H1 (cell line): ENCODE measurements around the gene CCNC. TPM values are rescaled to one million over a fixed set of nuclear protein-coding genes. Genes with fewer than 3 reads are reported as not detected.

ENCODE experiments used
- CTCF ChIA-PET: fragments of 300-600 bp; sonication (Branson Sonifier 250); formaldehyde crosslinking; loops from one replicate; lab custom pipeline; 2021; ENCODE audit not compliant: partially characterized antibody; lab: Charles Lee
- POLR2A ChIA-PET: fragments of 300-600 bp; sonication (Branson Sonifier 250); formaldehyde crosslinking; loops from one replicate; lab custom pipeline; 2021; ENCODE audit warnings: inconsistent platforms; ENCODE audit not compliant: partially characterized antibody; lab: Charles Lee
- DNase-seq, 2 experiments: peaks; one replicate each; pipeline versions ENCODE4 v3.0.0 to v3.0.0-alpha.2; 2010 to 2022; ENCODE audit warnings: low spot score in 2 of 2, low read depth in 1 of 2, mixed read lengths in 1 of 2
- FAIRE-seq: peaks from 2 replicates; lab custom pipeline; 2011; peaks lifted over from hg19 to GRCh38; lab: Jason Lieb, UNC
- H2AFZ ChIP-seq: 2 replicates; pipeline ENCODE4 v1.8.1; 2012; ENCODE audit warnings: low read length, inconsistent platforms
- H2AK5ac ChIP-seq: 2 replicates; pipeline ENCODE4 v1.6.1; 2013; ENCODE audit warnings: low read depth, low read length
- H2BK120ac ChIP-seq: replicated peaks from 2 replicates; pipeline ENCODE3; 2013; ENCODE audit warnings: low read depth, low read length, inconsistent platforms
- H2BK12ac ChIP-seq: 2 replicates; pipeline ENCODE4 v1.6.1; 2013; ENCODE audit warnings: low read depth, low read length
- H2BK15ac ChIP-seq: 2 replicates; pipeline ENCODE4 v1.6.1; 2013; ENCODE audit warnings: low read length
- H2BK20ac ChIP-seq: 2 replicates; pipeline ENCODE4 v1.6.1; 2013; ENCODE audit warnings: low read length
- H2BK5ac ChIP-seq: 2 replicates; pipeline ENCODE4 v1.6.1; 2013; ENCODE audit warnings: low read depth, low read length
- H3K14ac ChIP-seq: 2 replicates; pipeline ENCODE4 v1.6.1; 2013; ENCODE audit warnings: inconsistent platforms; ENCODE audit not compliant: insufficient read length
- H3K18ac ChIP-seq: 2 replicates; pipeline ENCODE4 v1.6.1; 2013; ENCODE audit warnings: low read length; ENCODE audit errors: extremely low read depth
- H3K23ac ChIP-seq: 2 replicates; pipeline ENCODE4 v1.6.1; 2013; ENCODE audit warnings: inconsistent platforms; ENCODE audit not compliant: insufficient read length
- H3K23me2 ChIP-seq: 2 replicates; pipeline ENCODE4 v1.6.1; 2013; ENCODE audit warnings: low read depth, low read length
- H3K27ac ChIP-seq: 2 replicates; pipeline ENCODE4 v1.6.1; 2011; ENCODE audit warnings: low read depth, low read length, inconsistent platforms
- H3K27me3 ChIP-seq, 4 experiments: replicated peaks in 1 of 4; 1 replicate in 1 of 4; 2 replicates in 3 of 4; pipeline versions ENCODE4 v1.6.1 to v1.8.1; 2011 to 2013; ENCODE audit warnings: low read length in 3 of 4, mild to moderate bottlenecking in 3 of 4, inconsistent platforms in 2 of 4, mixed read lengths in 2 of 4, moderate library complexity in 1 of 4; ENCODE audit not compliant: control insufficient read depth in 3 of 4, insufficient read depth in 3 of 4; ENCODE audit errors: extremely low read depth in 1 of 4
- H3K36me3 ChIP-seq, 4 experiments: 2 replicates each; pipeline versions ENCODE4 v1.6.1 to v1.8.1; 2011 to 2013; ENCODE audit warnings: mild to moderate bottlenecking in 4 of 4, low read length in 3 of 4, moderate library complexity in 2 of 4, control low read depth in 1 of 4, inconsistent platforms in 1 of 4; ENCODE audit not compliant: insufficient read depth in 4 of 4, control insufficient read depth in 2 of 4
- H3K4ac ChIP-seq: replicated peaks from 2 replicates; pipeline ENCODE3; 2013; ENCODE audit warnings: low read length, low read depth, mixed read lengths, inconsistent platforms; ENCODE audit not compliant: insufficient read length
- H3K4me1 ChIP-seq, 4 experiments: replicated peaks in 1 of 4; 1 replicate in 1 of 4; 2 replicates in 3 of 4; pipeline versions ENCODE4 v1.6.1 to v1.8.1; 2011 to 2013; ENCODE audit warnings: low read length in 3 of 4, inconsistent platforms in 2 of 4, mixed read lengths in 1 of 4; ENCODE audit not compliant: insufficient read depth in 4 of 4, control insufficient read depth in 3 of 4
- H3K4me2 ChIP-seq, 2 experiments: 2 replicates each; pipeline versions ENCODE4 v1.6.1 to v1.8.1; 2011 to 2013; ENCODE audit warnings: low read depth in 2 of 2, low read length in 2 of 2, control low read depth in 1 of 2, inconsistent platforms in 1 of 2, mild to moderate bottlenecking in 1 of 2; ENCODE audit not compliant: insufficient read depth in 1 of 2
- H3K4me3 ChIP-seq, 4 experiments: fragments of 200-600, 300-600 bp in 1 of 4; sonication (generic), shearing (Covaris generic), sonication (Bioruptor Twin) in 1 of 4; 2 replicates each; pipeline versions ENCODE4 v1.5.1 to v1.8.1; 2011 to 2016; ENCODE audit warnings: low read length in 4 of 4, low read depth in 3 of 4, control low read depth in 2 of 4, inconsistent platforms in 2 of 4, mild to moderate bottlenecking in 2 of 4, mixed read lengths in 1 of 4, moderate library complexity in 1 of 4; ENCODE audit not compliant: insufficient read depth in 2 of 4; ENCODE audit errors: extremely low read depth in 1 of 4
- H3K56ac ChIP-seq: replicated peaks from 2 replicates; pipeline ENCODE3; 2013; ENCODE audit warnings: low read depth, mild to moderate bottlenecking, mixed read lengths, low read length, inconsistent platforms; ENCODE audit not compliant: insufficient read length
- H3K79me1 ChIP-seq: 2 replicates; pipeline ENCODE4 v1.6.1; 2013; ENCODE audit warnings: low read depth, low read length, control low read depth
- H3K79me2 ChIP-seq, 2 experiments: 2 replicates each; pipeline versions ENCODE4 v1.6.1 to v1.8.1; 2012 to 2013; ENCODE audit warnings: low read length in 2 of 2, mild to moderate bottlenecking in 2 of 2, inconsistent platforms in 1 of 2; ENCODE audit not compliant: insufficient read depth in 2 of 2, control insufficient read depth in 1 of 2
- H3K9ac ChIP-seq, 4 experiments: replicated peaks in 1 of 4; 1 replicate in 1 of 4; 2 replicates in 3 of 4; pipeline versions ENCODE4 v1.6.1 to v1.8.1; 2011 to 2013; ENCODE audit warnings: low read depth in 3 of 4, low read length in 3 of 4, control low read depth in 2 of 4, mild to moderate bottlenecking in 2 of 4, moderate library complexity in 2 of 4, inconsistent platforms in 1 of 4; ENCODE audit errors: extremely low read depth in 1 of 4
- H3K9me3 ChIP-seq, 2 experiments: 2 replicates each; pipeline versions ENCODE4 v1.6.1 to v1.8.1; 2012 to 2013; ENCODE audit warnings: mild to moderate bottlenecking in 2 of 2, moderate library complexity in 2 of 2, control low read depth in 1 of 2, inconsistent platforms in 1 of 2, low read depth in 1 of 2, low read length in 1 of 2, mixed read lengths in 1 of 2; ENCODE audit not compliant: insufficient read depth in 2 of 2
- H4K20me1 ChIP-seq, 2 experiments: replicated peaks in 1 of 2; 2 replicates each; pipeline versions ENCODE3 to v1.8.1; 2011 to 2013; ENCODE audit warnings: inconsistent platforms in 2 of 2, low read length in 2 of 2, mild to moderate bottlenecking in 1 of 2; ENCODE audit not compliant: insufficient read depth in 2 of 2, control insufficient read depth in 1 of 2
- H4K5ac ChIP-seq: 2 replicates; pipeline ENCODE4 v1.6.1; 2013; ENCODE audit warnings: low read length, low read depth, mixed read lengths, inconsistent platforms; ENCODE audit not compliant: insufficient read length
- H4K8ac ChIP-seq: 2 replicates; pipeline ENCODE4 v1.8.0; 2013; ENCODE audit warnings: mild to moderate bottlenecking, moderate library complexity, low read length, inconsistent platforms; ENCODE audit not compliant: insufficient read depth; ENCODE audit errors: extremely low read depth
- H4K91ac ChIP-seq: replicated peaks from 2 replicates; pipeline ENCODE3; 2013; ENCODE audit warnings: low read length, mixed read lengths, inconsistent platforms; ENCODE audit not compliant: insufficient read length
- BACH1 ChIP-seq: IDR thresholded peaks from 2 replicates; pipeline ENCODE4 v1.6.1; 2012; ENCODE audit warnings: low read length, improper control_type of control experiment
- CBX8 ChIP-seq: fragments of 300-800, 300-1000 bp; sonication (generic); IDR thresholded peaks from 2 replicates; pipeline ENCODE4 v1.7.1; 2016; ENCODE audit warnings: low read depth, low read length, borderline replicate concordance
- CTCF ChIP-seq, 3 experiments: IDR thresholded peaks; 1 replicate in 2 of 3; 2 replicates in 1 of 3; pipeline versions ENCODE4 v1.5.1 to v1.6.1; 2011; ENCODE audit warnings: low read length in 3 of 3, mild to moderate bottlenecking in 3 of 3, inconsistent platforms in 2 of 3, low read depth in 1 of 3, moderate library complexity in 1 of 3; ENCODE audit not compliant: insufficient read depth in 1 of 3; ENCODE audit errors: control extremely low read depth in 1 of 3
- EP300 ChIP-seq, 2 experiments: IDR thresholded peaks; 1 replicate in 1 of 2; 2 replicates in 1 of 2; pipeline ENCODE4 v1.6.1; 2011 to 2012; ENCODE audit warnings: low read depth in 2 of 2, low read length in 2 of 2, mild to moderate bottlenecking in 2 of 2, borderline replicate concordance in 1 of 2, inconsistent platforms in 1 of 2, moderate library complexity in 1 of 2
- POLR2A ChIP-seq, 2 experiments: IDR thresholded peaks; 1 replicate in 1 of 2; 2 replicates in 1 of 2; pipeline ENCODE4 v1.6.1; 2011; ENCODE audit warnings: low read depth in 2 of 2, low read length in 2 of 2, mild to moderate bottlenecking in 2 of 2; ENCODE audit errors: control extremely low read depth in 1 of 2
- RNF2 ChIP-seq: fragments of 200-900, 300-1000 bp; sonication (generic); IDR thresholded peaks from 2 replicates; pipeline ENCODE4 v1.7.1; 2016; ENCODE audit warnings: borderline replicate concordance, low read depth, mild to moderate bottlenecking, antibody characterized with exemption, low read length; ENCODE audit not compliant: poor library complexity, severe bottlenecking; ENCODE audit errors: missing control alignments
- SP4 ChIP-seq: IDR thresholded peaks from 2 replicates; pipeline ENCODE4 v1.6.1; 2012; ENCODE audit warnings: low read length, inconsistent platforms
- TEAD4 ChIP-seq: IDR thresholded peaks from 2 replicates; pipeline ENCODE4 v1.6.1; 2012; ENCODE audit warnings: low read depth, low read length, inconsistent platforms, mixed read lengths
- WGBS, 2 experiments: shearing (Covaris generic) in 1 of 2; methylation state at CpG; one replicate each; pipeline versions ENCODE4 v1.1.6 to v1.1.7; 2013 to 2015; ENCODE audit warnings: low lambda C conversion rate in 2 of 2, mixed read lengths in 2 of 2, inconsistent platforms in 1 of 2, low coverage in 1 of 2, missing lambda C conversion rate in 1 of 2; ENCODE audit not compliant: insufficient replicate concordance in 2 of 2, insufficient coverage in 1 of 2, insufficient read length in 1 of 2; ENCODE audit errors: extremely low coverage in 1 of 2, missing lambda C conversion rate in 1 of 2; 5-methylcytosine and 5-hydroxymethylcytosine counted together
- polyA plus RNA-seq, 7 experiments: library from polyadenylated mRNA; depleted of rRNA in 3 of 7; stranded (reverse) in 5 of 7; unstranded in 2 of 7; fragments of >200 nt in 5 of 7; fragments of 200-250 nt in 2 of 7; gene quantifications; 1 replicate in 5 of 7; 2 replicates in 1 of 7; 4 replicates in 1 of 7; pipeline versions ENCODE4 v1.2.1 to v1.2.3, GENCODE V29; 2011 to 2013; ENCODE audit warnings: missing spikeins in 2 of 7, mixed read lengths in 2 of 7
- total RNA-seq: library from RNA; stranded (reverse); fragmentation: NEBNext Ultra II Directional; extraction: Animal tissue kit (Norgen Biotek cat#: 25700); gene quantifications from 2 replicates; pipeline ENCODE4 v1.2.1, GENCODE V29; 2021

CCNC gene
- total and polyA plus RNA-seq, 2 of the 8 experiments (the other 6 are each of a cell fraction or from before 2014, with no cell fraction given): 45.4 to 107 TPM

GRCh38 chr6:99605911-99606655 is 37.6 kb upstream of the CCNC start:
- H3K79me2 ChIP-seq: no peaks in the 10 kb centered on the region
- no peak overlapping the region for H2BK15ac ChIP-seq
- TF ChIP-seq BACH1: no peak
- TF ChIP-seq SP4: no peak
- TF ChIP-seq TEAD4: no peak
- TF ChIP-seq EP300 (IDR thresholded peaks at IDR 0.05; ENCODE audit: borderline replicate concordance in 1 of 2, low read depth in 2 of 2, low read length in 2 of 2): no peak
- TF ChIP-seq CTCF (IDR thresholded peaks at IDR 0.05; ENCODE audit: control extremely low read depth in 1 of 3, insufficient read depth in 1 of 3, low read depth in 1 of 3, low read length in 3 of 3): no peak
- no peak for TF ChIP-seq POLR2A (IDR thresholded peaks at IDR 0.05; ENCODE audit: control extremely low read depth in 1 of 2, low read depth in 2 of 2, low read length in 2 of 2)
- TF ChIP-seq RNF2: peak; percentile 73
- 0 out of 2 replicates have a peak, but pooled peaks have one; percentile 56 for TF ChIP-seq CBX8
- no peak overlapping the region for H4K5ac ChIP-seq
- ChIA-PET POLR2A (interaction anchor here (0.6 to 1.1 kb wide), 5 partner anchors 8 to 217 kb away, joined by 3 to 5 read pairs (median 3); no protein-coding TSS in a partner anchor), CTCF (interaction anchor here (0.8 to 6.6 kb wide), 19 partner anchors 8 to 848 kb away, joined by 3 to 49 read pairs (median 5); partner anchors contain the start of gene CCNC)
- no peak overlapping the region for H2AK5ac ChIP-seq
- no peak overlapping the region for H2AFZ ChIP-seq
- H2BK12ac ChIP-seq: no peak overlapping the region
- H3K14ac ChIP-seq: no peak overlapping the region
- H3K4ac ChIP-seq: no peak overlapping the region
- H3K4me1 ChIP-seq: peaks cover 0 to 28% (median 11%) of the 10 kb centered on the region in 4 experiments; a peak in 5 of 7 replicates
- H4K91ac ChIP-seq: no peak overlapping the region
- FAIRE-seq (no peak), DNase-seq (no peak)
- WGBS, 2 experiments: 13% methylated on average over 16 of the region's 16 CpGs; no CpG with 5 or more reads in 1 of the 2 experiments
- no peak overlapping the region for H3K9ac ChIP-seq
- peak overlapping the region in 1 of 4 experiments; percentile 17; a peak in 2 of 8 replicates for H3K4me3 ChIP-seq
- no peak overlapping the region for H2BK5ac ChIP-seq
- H3K79me1 ChIP-seq: no peaks in the 10 kb centered on the region
- H4K20me1 ChIP-seq: peaks cover 18 to 32% of the 10 kb centered on the region in 2 experiments
- H3K27ac ChIP-seq: no peak overlapping the region
- H4K8ac ChIP-seq: no peak overlapping the region
- H2BK20ac ChIP-seq: no peak overlapping the region
- peaks cover 92 to 100% (median 97%) of the 10 kb centered on the region in 4 experiments for H3K27me3 ChIP-seq
- H3K23me2 ChIP-seq: no peaks in the 10 kb centered on the region; the same call in 1 of the 2 replicates
- H3K56ac ChIP-seq: no peak overlapping the region
- no peak overlapping the region for H2BK120ac ChIP-seq
- H3K23ac ChIP-seq: no peak overlapping the region
- H3K18ac ChIP-seq: no peak overlapping the region
- no peaks in the 10 kb centered on the region for H3K9me3 ChIP-seq
- H3K4me2 ChIP-seq: peak overlapping the region; percentile 45 to 52; a peak in 3 of 4 replicates
- no peaks in the 10 kb centered on the region; a peak in 1 of 8 replicates for H3K36me3 ChIP-seq
